ENCODE measurements around the gene FAM193A.

DNA sequence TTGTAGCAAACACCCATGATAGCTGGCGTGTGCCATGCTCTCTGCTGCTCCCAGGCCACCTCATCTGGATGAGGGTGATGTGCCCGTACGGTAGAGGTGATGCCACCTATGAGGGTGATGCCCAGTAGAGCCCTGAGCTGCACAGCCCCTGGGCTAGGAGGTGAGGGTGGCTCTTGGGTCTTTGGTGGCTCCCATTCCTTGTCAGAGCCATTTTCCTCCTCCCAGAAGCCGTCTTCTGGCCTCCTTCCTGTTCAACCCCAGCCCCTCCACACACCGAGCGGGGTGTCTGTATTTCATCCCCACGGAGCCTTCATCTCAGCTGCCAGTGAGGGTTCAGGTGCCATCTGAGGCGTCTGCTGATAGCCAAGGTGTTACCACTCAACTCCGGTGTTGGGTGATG, 231.7 kb downstream of the FAM193A start:
- no peak for TF ChIP-seq POLR2A (IDR thresholded peaks at IDR 0.05)
- no peak for TF ChIP-seq POLR2AphosphoS5 (IDR thresholded peaks at IDR 0.05)

Measured in transverse colon (tissue), 3 donors.